Measurements from ENCODE around the gene CTBP1. TPM values are rescaled to one million over a fixed set of nuclear protein-coding genes. Genes with fewer than 3 reads are reported as not detected.
A peak's percentile ranks its signal among the peaks of the same experiment; 100 is the strongest.

The CTBP1 gene
- total RNA-seq, 1 donor from 2014 or later = 143 TPM

DNA sequence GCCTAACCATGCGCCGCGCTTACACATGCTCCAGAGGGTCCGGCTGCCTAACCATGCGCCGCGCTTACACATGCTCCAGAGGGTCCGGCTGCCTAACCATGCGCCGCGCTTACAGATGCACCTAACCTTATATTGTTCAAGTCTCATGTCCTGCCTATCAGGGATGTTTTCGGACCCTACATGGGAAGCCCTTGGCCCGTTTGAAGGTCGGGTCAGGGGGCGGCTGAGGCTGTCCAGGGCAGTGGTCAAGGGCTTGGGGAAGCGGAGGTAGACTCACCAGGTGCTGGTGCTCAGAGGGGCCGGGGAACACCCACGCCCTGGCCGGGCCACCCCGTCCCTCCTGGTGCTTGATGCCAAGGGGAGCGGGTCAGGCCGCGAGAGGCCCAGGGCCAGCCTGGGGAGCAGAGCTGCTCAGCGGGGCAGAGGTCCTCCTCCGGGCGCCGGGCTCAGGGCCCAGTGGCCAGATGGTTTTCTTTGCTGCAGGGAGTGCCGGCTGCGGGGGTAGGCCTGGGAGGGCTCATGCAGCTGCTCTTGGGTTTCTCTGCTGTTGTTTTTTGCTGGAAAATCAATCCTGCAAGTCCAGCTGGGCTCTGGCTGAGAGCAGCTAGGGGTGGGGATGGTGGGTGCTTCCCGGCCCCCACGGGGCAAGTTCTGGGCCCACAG is 41.2 kb downstream of the CTBP1 start:
- peak; percentile 72 for ATAC-seq
- intact Hi-C loops (cut with DNase I) = no loop called here
- DNase-seq (ENCODE audit: low spot score) = peak; percentile 77

DNA sequence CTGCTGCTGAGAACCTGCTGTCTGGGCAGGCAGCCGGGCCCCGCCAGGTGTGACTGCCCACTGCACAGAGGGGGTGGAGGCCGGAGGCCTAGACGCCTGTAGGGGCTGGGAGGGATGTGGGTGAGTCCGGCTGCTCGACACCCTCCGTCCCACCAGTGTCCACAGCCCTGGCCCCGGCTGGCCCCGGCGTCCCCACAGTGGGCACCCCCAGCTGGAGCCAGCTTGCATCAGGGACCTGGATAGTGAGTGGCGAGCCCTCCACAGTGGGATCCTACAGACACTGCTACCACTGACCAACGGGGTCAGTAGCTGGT is 41.8 kb downstream of the CTBP1 start:
- ATAC-seq (no peak), DNase-seq (ENCODE audit: low spot score) (peak; percentile 55)
- intact Hi-C loops (cut with DNase I) = no loop called here

DNA sequence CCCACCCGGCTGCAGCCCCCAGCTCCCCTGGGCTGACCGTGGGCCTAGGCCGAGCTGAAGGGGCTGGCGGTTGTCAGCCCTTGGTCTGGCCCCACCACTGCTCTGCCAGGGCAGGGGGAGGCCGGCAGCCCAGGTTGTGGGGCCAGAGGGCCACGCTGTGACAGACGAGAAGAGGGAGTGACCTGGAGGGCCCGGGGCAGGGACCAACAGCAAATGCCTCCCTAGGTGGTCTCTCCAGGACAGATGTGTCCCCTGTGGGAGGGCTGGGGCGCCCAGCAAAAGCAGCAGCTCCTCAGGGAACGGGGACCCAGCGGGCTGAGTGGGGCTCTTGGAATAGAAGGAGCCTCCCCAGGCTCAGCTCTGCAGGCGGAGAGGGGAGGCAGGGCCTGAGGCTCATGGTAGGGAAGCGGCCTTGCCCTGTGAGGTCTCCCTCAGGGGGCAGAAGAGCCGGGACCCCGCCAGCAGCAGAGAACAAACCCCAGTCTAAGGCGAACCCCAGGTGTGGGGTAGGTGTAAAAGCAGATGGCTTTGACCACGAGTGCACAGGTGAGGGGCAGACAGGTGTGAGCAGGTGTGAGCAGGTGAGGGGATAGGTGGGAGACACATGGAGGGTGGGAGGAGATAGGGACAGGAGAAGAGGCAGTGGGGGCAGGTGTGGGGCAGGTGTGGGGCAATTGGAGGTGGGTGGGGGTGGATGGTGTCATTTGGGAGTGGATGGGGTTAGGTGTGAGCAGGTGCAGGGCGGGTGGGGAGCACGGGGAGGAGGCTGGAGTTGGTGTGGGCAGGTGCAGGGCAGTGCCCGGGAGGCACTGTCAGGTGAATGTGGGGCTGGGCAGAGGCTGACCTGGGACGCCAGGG is 42.4 kb downstream of the CTBP1 start:
- intact Hi-C loops (cut with DNase I) = no loop called here
- DNase-seq (ENCODE audit: low spot score) = peak; percentile 56

DNA sequence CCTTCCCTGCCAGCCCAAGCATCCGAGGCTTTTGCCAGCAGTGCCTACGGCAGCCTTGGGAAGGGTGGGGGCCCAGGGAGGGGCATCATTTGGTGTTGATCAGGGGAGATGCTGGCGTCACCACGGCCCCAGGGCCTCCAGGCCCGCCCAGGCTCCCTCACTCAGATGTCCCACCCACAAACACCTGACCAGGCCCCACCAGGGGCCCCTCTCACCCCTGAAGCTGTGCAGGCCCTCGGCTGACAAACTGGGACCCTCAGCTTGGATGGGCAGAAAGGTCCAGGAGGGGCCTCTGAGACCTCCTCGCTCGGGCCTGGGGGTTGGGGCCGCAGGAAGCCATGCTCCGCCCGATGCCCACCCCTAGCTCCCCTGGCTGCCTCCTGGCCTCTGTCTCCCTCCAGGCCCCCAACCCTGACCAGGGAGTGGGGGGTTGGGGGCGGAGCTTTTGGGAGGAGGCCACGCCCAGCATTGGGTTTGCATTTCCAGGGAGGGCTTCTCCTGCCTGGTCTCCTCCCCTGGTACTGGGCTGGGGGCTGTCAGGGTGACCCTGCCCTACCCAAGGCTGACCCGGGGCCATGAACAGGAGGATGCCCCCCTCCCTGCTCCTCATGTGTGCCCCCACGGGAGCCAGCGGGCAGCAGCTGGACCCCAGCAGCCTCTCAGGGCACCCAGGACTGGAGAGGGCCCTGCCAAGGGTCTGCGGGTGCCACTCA is 43.2 kb downstream of the CTBP1 start:
- no peak for ATAC-seq
- intact Hi-C loops (cut with DNase I) = no loop called here

More for the DNA sequence above, 42.4 kb downstream of the CTBP1 start:
- no peak for ATAC-seq

DNA sequence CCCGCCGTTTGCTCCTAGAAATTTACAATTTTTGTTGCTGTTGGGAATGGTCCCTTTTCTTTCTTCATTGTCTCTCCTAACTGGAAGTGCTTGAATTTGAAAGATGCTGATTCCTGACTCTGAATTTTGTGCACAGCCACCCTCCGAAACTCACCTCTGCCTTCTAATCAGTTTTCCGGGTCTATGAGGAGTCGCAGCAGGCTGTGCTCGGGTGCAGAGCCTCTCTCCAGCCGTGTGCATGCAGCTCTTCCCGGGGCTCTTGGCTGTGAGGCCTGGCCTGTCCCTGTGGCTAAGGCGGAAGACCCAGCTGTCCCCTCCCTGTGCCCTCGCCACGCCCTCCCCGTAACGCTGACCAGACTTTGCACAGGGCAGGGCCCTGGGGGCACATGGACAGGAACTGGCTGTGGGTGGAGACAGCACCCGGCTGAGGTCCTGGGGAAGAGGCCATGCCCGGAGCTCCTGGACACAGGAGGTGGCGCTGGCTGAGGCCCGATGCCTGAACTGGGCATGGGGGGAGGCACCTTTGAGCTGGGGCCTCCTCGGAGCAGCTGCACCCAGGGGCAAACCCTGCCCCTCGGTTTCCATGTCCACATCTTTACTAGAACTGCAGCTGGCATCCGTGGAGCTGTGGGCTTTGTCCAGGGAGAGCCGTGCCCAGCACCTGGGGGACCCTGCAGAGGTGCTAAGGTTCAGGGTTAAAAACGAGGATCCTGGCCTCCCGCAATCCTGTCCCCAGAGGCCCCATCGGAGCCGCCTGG is 43.9 kb downstream of the CTBP1 start:
- ATAC-seq (no peak), DNase-seq (ENCODE audit: low spot score) (peak; percentile 52)
- intact Hi-C loops (cut with DNase I) = no loop called here

More for the DNA sequence above, 43.2 kb downstream of the CTBP1 start:
- DNase-seq (ENCODE audit: low spot score) = peak; percentile 52

DNA sequence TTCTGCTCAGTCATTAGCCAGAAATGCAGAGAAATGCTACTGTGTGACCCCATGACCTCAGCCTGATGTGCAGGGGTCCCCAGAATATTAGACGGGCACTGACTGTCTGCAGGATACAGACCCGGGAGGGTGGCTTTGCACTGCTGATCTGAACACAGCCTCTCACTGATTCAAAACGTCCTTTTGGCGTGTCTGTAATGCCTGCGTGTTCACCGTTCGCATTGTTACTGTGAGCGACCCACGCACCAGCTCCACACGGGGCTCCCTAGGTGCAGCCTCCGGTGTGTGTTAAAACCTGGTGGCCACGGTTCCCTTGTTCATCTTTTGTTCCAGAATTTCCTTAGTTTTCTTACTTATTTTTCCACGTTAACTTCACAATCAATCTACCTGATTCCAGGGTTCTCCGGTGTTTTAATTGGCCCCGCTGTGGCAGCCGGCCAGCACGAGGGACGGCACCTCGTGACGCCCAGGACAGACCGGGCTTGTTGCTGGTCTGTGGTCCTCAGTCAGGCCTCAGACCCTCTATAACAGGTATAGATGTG is 44.6 kb downstream of the CTBP1 start:
- ATAC-seq = no peak
- no peak for DNase-seq (ENCODE audit: low spot score)
- intact Hi-C loops (cut with DNase I) = no loop called here

DNA sequence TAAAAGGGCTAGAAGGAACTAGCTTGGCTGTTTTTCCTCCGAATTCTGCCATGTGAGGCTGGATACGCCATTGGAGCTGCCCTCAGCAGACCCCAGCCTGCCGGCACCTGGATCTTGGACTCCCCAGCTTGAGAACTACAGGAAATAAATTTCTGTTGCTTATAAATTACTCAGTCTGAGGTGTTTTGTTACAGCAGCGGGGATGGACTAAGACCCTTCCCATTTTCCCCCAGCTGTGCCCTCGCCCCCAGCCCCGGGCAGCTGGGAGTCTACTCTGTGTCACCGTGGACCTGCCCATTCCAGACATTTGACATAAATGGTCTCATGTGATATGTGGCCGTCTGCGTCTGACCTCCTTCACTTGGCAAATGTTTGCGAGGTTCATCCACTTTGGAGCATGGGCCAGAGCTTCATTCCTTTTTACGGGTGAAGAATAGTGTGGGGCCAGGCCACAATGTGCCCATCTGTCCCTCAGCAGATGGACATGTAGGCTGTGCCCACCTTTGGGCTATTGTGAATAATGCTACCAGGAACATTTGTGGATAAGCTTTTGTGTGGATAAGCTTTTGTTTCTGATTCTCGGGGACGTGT is 45.8 kb downstream of the CTBP1 start:
- intact Hi-C loops (cut with DNase I) = no loop called here

DNA sequence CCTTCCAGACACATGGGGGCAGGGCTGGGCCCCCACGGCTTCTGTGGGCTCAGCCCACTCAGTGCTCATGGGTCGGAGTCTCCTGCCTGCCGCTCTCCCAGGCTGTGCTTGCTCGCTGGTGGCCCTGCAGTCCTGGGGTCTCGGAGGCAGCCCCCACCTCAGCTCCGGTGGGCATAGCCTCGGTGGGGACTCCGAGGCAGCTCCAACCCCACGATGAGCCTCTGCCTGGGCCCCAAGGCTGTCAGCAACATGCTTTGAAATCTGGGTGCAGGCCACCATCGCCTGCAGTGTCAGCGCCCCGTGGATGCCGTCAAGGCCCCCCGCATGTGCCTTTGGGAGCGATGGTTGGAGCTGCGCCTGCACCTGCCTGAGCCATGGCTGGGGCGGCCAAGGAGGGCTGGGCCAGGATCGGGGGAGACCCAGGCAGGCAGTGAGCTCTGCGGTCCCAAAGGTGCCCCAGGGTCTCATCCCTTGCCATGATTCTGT is 46.4 kb downstream of the CTBP1 start:
- intact Hi-C loops (cut with DNase I) = no loop called here
- peak; percentile 52 for DNase-seq (ENCODE audit: low spot score)

More for the DNA sequence above, 45.8 kb downstream of the CTBP1 start:
- ATAC-seq = no peak
- DNase-seq (ENCODE audit: low spot score) = peak; percentile 18

DNA sequence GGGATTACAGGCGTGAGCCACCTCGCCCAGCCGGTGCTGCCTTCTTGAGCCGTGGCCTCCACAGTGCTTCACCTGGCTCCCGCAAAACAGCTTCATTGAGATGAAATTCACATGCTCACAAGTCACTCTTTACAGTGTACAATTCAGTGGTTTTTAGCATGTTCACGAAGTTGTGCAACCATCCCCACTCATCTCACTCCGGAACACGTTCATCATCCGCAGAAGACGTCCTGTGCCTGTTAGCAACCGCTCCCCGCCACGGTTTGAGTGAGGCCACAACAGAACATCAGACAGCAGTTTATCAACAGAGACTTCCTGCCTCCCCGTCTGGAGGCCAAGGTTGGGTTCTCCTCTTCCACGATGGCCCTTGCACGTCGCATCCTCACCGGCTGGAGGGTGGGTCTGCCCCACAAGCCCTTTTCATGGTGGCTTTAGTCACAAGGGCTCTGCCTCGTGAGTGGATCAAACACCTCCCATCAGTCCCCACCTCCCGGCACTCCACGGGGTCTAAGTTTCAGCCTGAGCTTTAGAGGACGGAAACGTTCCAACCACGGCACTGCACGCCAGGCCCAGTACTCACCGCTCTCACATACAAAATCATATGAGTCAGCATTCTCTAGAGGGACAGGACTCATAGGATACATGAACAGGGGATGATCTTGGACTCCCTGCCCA is 46.9 kb downstream of the CTBP1 start:
- intact Hi-C loops (cut with DNase I) = no loop called here
- ATAC-seq = peak; percentile 3
- DNase-seq (ENCODE audit: low spot score) = peak; percentile 60

More for the DNA sequence above, 46.4 kb downstream of the CTBP1 start:
- no peak for ATAC-seq

DNA sequence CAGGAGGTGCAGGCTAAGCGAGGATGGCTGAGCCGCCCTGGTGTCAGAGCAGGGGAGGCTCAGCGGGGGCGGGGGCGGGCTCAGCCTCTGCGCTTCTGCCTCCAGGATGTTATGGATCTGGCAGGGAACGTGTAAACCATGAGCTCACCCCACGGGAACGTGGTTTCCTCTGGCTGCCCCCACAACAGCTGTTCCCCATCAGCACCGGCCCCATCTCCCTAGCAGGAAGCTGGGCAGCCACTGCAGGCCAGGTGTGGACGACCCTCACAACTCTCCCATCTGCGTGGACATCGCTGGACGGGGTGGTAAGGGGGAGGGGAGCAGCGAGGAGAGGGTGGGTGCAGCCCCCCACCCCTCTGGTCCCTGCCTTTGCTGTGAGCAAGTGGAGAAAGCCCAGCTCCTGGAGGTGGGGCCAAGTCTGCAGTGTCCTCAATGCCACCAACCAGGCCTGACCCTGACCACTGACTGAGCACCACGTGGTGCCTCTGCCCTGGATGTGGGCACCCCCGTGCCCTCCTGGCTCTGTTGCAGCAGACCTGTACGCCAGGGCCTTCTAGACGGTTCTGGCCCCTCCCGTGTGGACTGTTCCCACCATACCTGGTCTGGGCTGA is 48.4 kb downstream of the CTBP1 start:
- intact Hi-C loops (cut with DNase I) = no loop called here
- DNase-seq (ENCODE audit: low spot score) (peak; percentile 71), ATAC-seq (peak; percentile 84)

DNA sequence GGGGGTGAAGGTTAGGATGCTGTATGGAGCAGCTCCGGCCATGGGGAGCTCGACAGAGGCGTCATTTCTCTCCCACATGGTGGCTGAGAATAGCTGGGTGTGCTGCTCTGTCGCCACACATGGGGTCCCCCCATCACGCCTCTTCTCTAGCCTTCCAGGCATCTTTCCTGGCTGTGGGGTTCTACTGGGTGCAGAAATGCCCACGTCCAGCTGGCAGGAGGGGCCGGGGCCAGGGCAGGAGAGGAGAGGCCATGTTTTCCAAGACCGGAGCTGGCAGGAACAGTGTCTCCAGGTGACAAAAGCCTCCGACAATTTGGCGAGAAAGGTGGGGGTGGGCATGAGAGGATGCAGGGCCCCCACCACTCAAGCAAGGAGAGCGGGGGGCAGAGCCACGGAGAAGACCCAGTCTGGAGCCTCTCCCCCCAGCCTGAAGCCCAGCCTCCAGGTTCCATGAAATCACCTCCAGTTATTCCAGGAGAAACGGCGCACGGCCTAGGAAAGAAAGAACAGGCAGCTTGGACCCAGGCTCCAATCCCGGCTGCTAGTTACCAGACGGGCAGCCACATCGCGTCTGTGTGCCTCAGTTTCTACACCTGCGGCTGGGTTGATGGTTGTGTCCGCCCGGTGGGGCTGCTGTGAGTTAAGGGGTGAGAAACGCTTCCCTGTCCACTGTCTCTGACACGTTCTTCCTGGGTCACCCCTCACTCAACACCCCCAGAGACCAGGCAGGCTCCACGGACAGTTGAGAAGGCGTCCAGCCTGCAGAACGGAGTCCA is 49.2 kb downstream of the CTBP1 start:
- peak; percentile 56 for DNase-seq (ENCODE audit: low spot score)
- no peak for ATAC-seq
- intact Hi-C loops (cut with DNase I) = no loop called here

DNA sequence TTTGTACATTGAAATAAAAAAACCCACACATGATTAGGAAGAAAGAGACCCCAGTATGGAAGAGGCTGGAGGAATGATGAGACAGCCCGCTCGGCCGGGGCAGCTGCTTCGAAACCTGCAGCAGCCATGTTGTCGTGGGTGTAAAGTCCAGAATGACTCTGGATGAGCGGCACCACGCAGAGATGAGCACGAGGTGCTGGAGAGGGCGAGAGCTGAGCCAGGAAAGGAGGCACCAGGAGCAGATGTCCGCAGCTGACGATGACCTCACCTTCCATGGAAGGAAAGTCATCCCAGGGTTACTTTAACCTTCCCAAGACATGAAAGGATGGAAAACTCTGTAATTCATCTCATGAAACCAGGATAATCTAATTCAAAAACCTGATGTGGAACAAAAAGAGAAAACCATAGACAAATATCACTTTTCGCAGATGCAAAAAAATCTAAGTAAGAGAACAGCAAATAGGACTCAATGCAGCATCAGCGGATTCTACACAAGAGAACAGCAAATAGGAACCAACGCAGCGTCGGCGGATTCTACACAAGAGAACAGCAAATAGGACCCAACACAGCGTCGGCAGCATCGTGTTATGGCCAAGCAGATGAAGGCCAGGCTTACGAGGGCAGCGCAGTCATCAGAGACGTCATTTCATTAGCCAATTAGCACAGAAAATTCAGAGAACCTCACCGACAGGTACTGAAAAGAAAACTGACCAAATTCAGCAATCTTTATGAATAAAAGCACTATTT is 50.7 kb downstream of the CTBP1 start:
- intact Hi-C loops (cut with DNase I) = no loop called here
- DNase-seq (ENCODE audit: low spot score) (peak; percentile 55), ATAC-seq (no peak)

DNA sequence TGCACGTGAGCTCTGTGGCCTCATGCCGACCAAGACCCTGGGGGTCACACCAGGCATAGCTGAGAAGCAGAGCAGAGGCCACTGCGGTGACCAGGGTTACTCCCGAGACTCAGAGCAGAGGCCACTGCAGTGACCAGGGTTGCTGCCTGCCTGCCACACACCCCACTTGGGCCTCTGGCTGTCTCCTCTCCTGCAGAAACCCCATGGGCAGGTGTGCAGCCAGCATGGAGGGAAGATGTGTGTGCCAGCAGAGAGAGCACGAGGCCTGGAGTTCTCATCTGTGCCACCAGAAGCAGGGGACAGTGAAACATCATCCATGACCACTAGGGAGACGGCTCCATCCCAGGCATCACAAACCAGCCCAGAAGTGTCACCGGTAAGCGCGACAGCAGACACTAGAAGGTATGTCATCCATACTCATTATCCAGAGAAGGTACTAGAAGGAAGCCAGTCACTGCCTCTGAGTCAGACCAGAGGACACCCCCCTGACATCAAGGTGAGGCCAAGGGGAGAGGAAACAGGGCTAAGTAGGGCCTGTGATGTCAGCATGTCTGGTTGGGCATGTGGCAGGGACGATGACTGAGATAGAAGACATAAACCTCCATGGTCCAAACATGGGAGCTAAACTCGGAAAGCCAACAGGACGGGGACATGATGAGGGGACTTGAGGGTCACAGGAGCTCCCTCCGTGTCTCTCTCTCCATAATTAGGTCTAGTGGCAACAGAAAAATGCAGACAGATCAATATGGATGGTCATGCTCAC is 52.3 kb downstream of the CTBP1 start:
- no peak for DNase-seq (ENCODE audit: low spot score)

DNA sequence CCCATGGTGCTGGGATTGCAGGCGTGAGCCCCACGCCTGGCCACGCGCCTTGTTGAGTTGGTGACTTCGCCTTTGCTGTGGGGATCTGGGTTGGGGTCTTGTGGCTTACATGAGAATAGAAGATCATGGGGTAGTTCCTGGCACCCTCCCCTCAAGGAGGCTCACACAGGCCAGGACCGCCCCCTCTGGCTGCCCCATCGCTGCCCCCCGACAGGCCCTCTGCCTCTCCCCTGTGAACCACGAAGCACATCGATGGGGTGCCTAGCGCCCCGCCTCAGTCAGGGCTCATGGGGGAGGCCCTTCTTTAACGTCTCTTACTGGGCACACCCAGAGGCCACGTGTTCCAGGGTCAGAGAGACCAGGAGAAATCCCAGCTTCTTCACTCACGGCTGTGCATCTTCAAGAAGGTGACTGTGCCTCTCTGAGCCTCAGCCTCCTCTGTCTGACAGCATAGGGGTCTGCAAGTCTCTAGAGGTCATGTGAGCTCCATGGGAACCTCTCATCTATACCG is 53.0 kb downstream of the CTBP1 start:
- ATAC-seq (no peak), DNase-seq (ENCODE audit: low spot score) (no peak)
- intact Hi-C loops (cut with DNase I) = no loop called here

More for the DNA sequence above, 52.3 kb downstream of the CTBP1 start:
- no peak for ATAC-seq
- intact Hi-C loops (cut with DNase I) = no loop called here

DNA sequence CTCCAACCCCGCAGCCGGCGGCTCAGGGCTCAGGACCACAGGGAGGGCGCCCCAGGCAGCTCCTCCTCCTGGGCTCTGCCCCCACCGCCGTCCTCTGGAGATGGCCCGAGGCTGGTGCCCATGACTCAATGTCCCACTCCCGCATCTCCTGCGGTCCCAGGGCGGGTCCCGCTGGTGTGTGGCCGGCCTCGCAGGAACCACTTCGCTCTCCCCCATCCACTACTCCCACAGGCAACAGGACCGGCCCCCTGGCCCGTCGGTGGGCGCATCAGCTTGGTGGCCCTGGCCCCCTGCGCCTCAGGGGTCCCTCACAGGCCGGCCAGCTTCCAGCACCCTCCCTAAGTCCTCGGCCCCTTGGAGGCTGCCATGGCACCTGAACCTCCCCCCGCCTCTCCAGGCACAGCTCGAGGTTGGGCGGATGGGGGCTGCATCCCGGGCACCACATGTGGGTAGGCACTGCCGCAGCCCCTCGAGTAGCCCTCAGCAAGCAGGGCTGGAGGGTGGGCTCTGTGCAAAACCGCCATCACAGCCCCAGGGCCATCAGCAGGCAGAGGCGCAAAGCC is 53.7 kb downstream of the CTBP1 start:
- ATAC-seq (no peak), DNase-seq (ENCODE audit: low spot score) (no peak)
- intact Hi-C loops (cut with DNase I) = no loop called here
